DMS79 (cell line): ENCODE results near the gene CENPN.

Source experiments
- DNase-seq: peaks from one replicate; lab custom pipeline; 2025; lab: John Stamatoyannopoulos, UW

CENPN gene

GRCh38 chr16:81080233-81080632 lies 73.2 kb downstream of the CENPN start:
- DNase-seq = no peak

- DNase-seq = no peak
These were observed 74.0 kb downstream of the CENPN start for GRCh38 chr16:81081014-81081413.
